HepG2 (cell line): ENCODE results near the gene TDRD9. TPM values are rescaled to one million over a fixed set of nuclear protein-coding genes. Genes with fewer than 3 reads are reported as not detected.

Experiments used
- ATAC-seq: fragments of 200-7000 bp; cut with Tn5 transposase; 3 replicates; pipeline ENCODE4 v1.9.1; 2020; ENCODE audit warnings: mild to moderate bottlenecking, moderate library complexity
- BruUV-seq: library from RNA; stranded (reverse); fragments of 400-500 nt; replicated peaks from 2 replicates; lab custom pipeline; 2021; lab: Mats Ljungman, UMichigan
- CTCF ChIA-PET: fragments of 300-600 bp; formaldehyde crosslinking; extraction: SDS; loops from one replicate; lab custom pipeline; 2021; ENCODE audit warnings: low total read pairs, inconsistent platforms, low intra/inter-chr PET ratio; lab: Yijun Ruan, JAX
- POLR2A ChIA-PET: fragments of 350-600 bp; sonication (Branson Sonifier 250); formaldehyde crosslinking; loops from one replicate; lab custom pipeline; 2020; ENCODE audit warnings: antibody characterized with exemption, inconsistent platforms; lab: Yijun Ruan, JAX
- DNase-seq: peaks from one replicate; pipeline ENCODE4 v3.0.0-alpha.2; 2015; ENCODE audit warnings: low spot score
- FAIRE-seq: peaks from 3 replicates; lab custom pipeline; 2011; peaks lifted over from hg19 to GRCh38; lab: Jason Lieb, UNC
- H2AFZ ChIP-seq: one replicate; pipeline ENCODE4 v1.6.1; 2011; ENCODE audit warnings: low read length, inconsistent platforms
- H3K27ac ChIP-seq: fragments of 300-600 bp; 3 replicates; pipeline ENCODE4 v1.8.0; 2011; ENCODE audit warnings: mixed run types, mild to moderate bottlenecking, mixed read lengths, low read length, inconsistent platforms; ENCODE audit not compliant: insufficient read depth; ENCODE audit errors: extremely low read length
- H3K27me3 ChIP-seq, 2 experiments: fragments of 200-600 bp in 1 of 2; 2 replicates in 1 of 2; 3 replicates in 1 of 2; pipeline versions ENCODE4 v1.6.0 to v1.8.0; 2011; ENCODE audit warnings: low read length in 2 of 2, mild to moderate bottlenecking in 2 of 2, moderate library complexity in 2 of 2, inconsistent platforms in 1 of 2; ENCODE audit not compliant: insufficient read depth in 2 of 2, control insufficient read depth in 1 of 2
- H3K36me3 ChIP-seq, 2 experiments: fragments of 200-600 bp in 1 of 2; replicated peaks in 1 of 2; 2 replicates in 1 of 2; 3 replicates in 1 of 2; pipeline versions ENCODE4 v1.5.1 to v1.8.0; 2011; ENCODE audit warnings: low read length in 2 of 2, inconsistent platforms in 1 of 2; ENCODE audit not compliant: insufficient read depth in 2 of 2, control insufficient read depth in 1 of 2
- H3K4me1 ChIP-seq: 2 replicates; pipeline ENCODE4 v1.5.1; 2012; ENCODE audit warnings: low read length, inconsistent platforms; ENCODE audit not compliant: insufficient read depth
- H3K4me2 ChIP-seq: 2 replicates; pipeline ENCODE4 v1.6.0; 2011; ENCODE audit warnings: low read depth, low read length, inconsistent platforms
- H3K4me3 ChIP-seq, 3 experiments: fragments of 200-600 bp in 1 of 3; sonication (generic), shearing (Covaris generic) in 1 of 3; replicated peaks in 1 of 3; 2 replicates each; pipeline ENCODE4 v1.5.1; 2011 to 2016; ENCODE audit warnings: low read length in 3 of 3, inconsistent platforms in 2 of 3, low read depth in 2 of 3, mild to moderate bottlenecking in 2 of 3, control low read depth in 1 of 3, mixed read lengths in 1 of 3; ENCODE audit not compliant: insufficient read depth in 1 of 3
- H3K79me2 ChIP-seq: one replicate; pipeline ENCODE4 v1.6.1; 2011; ENCODE audit warnings: low read length, inconsistent platforms; ENCODE audit not compliant: insufficient read depth
- H3K9ac ChIP-seq: 2 replicates; pipeline ENCODE4 v1.6.0; 2011; ENCODE audit warnings: mild to moderate bottlenecking, low read depth, low read length, inconsistent platforms; ENCODE audit not compliant: insufficient read depth
- H3K9me3 ChIP-seq: 2 replicates; pipeline ENCODE4 v1.5.1; 2012; ENCODE audit warnings: mild to moderate bottlenecking, low read length
- H4K20me1 ChIP-seq: 2 replicates; pipeline ENCODE4 v1.6.0; 2011; ENCODE audit warnings: inconsistent platforms, mild to moderate bottlenecking, low read length, moderate library complexity; ENCODE audit not compliant: insufficient read depth
- BCL6 ChIP-seq: IDR thresholded peaks from 2 replicates; pipeline ENCODE4 v1.6.1; 2016; ENCODE audit warnings: missing genetic modification reagents, missing compliant biosample characterization
- ESRRA ChIP-seq: sonication (generic); formaldehyde crosslinking; IDR thresholded peaks from 2 replicates; pipeline ENCODE4 v1.5.1; 2020; ENCODE audit warnings: mild to moderate bottlenecking, low read depth, missing genetic modification reagents
- HOXA9 ChIP-seq: sonication (generic); formaldehyde crosslinking; IDR thresholded peaks from 2 replicates; pipeline ENCODE4 v1.8.1; 2022; ENCODE audit warnings: missing genetic modification reagents, mild to moderate bottlenecking, moderate library complexity, borderline replicate concordance
- MAFF ChIP-seq: IDR thresholded peaks from 2 replicates; pipeline ENCODE4 v1.6.1; 2011; ENCODE audit warnings: low read depth, low read length, improper control_type of control experiment
- NFE2L1 ChIP-seq: sonication (generic); formaldehyde crosslinking; IDR thresholded peaks from 2 replicates; pipeline ENCODE4 v1.4.0; 2020; ENCODE audit warnings: missing genetic modification reagents, mild to moderate bottlenecking, borderline replicate concordance
- POLR2AphosphoS2 ChIP-seq: IDR thresholded peaks from 2 replicates; pipeline ENCODE4 v1.6.1; 2011; ENCODE audit warnings: low read depth, low read length, improper control_type of control experiment
- RBFOX2 ChIP-seq: fragments of 200-400 bp; formaldehyde crosslinking; IDR thresholded peaks from 2 replicates; pipeline ENCODE4 v1.6.1; 2017; ENCODE audit warnings: low read depth, mild to moderate bottlenecking, low read length
- SAFB2 ChIP-seq: sonication (generic); formaldehyde crosslinking; IDR thresholded peaks from 2 replicates; pipeline ENCODE4 v1.5.1; 2020; ENCODE audit warnings: missing genetic modification reagents, low read depth, mild to moderate bottlenecking, borderline replicate concordance
- SALL1 ChIP-seq: sonication (generic); formaldehyde crosslinking; IDR thresholded peaks from 2 replicates; pipeline ENCODE4 v1.8.0; 2022; ENCODE audit warnings: mild to moderate bottlenecking, missing genetic modification reagents
- ZBTB21 ChIP-seq: sonication (generic); formaldehyde crosslinking; IDR thresholded peaks from 2 replicates; pipeline ENCODE4 v1.4.0; 2020; ENCODE audit warnings: missing genetic modification reagents
- ZBTB46 ChIP-seq: sonication (generic); formaldehyde crosslinking; IDR thresholded peaks from 2 replicates; pipeline ENCODE4 v1.4.0; 2020; ENCODE audit warnings: mild to moderate bottlenecking, missing genetic modification reagents, borderline replicate concordance
- ZKSCAN5 ChIP-seq: sonication (generic); formaldehyde crosslinking; IDR thresholded peaks from 2 replicates; pipeline ENCODE4 v1.5.1; 2020; ENCODE audit warnings: mild to moderate bottlenecking, missing genetic modification reagents
- ZMAT3 ChIP-seq: sonication (generic); formaldehyde crosslinking; conservative IDR thresholded peaks from 2 replicates; pipeline ENCODE4 v1.7.0; 2021; ENCODE audit warnings: missing genetic modification reagents
- ZNF326 ChIP-seq: sonication (generic); formaldehyde crosslinking; IDR thresholded peaks from 2 replicates; pipeline ENCODE4 v1.4.0; 2020; ENCODE audit warnings: missing genetic modification reagents, borderline replicate concordance
- ZNF383 ChIP-seq: sonication (generic); formaldehyde crosslinking; IDR thresholded peaks from 2 replicates; pipeline ENCODE4 v1.4.0; 2020; ENCODE audit warnings: missing genetic modification reagents, mild to moderate bottlenecking, borderline replicate concordance
- ZNF577 ChIP-seq: sonication (generic); formaldehyde crosslinking; IDR thresholded peaks from 2 replicates; pipeline ENCODE4 v1.4.0; 2020; ENCODE audit warnings: mild to moderate bottlenecking, low read depth, missing genetic modification reagents, borderline replicate concordance
- WGBS: methylation state at CpG from one replicate; pipeline ENCODE4 v1.1.6; 2017; ENCODE audit warnings: low lambda C conversion rate; 5-methylcytosine and 5-hydroxymethylcytosine counted together
- in situ Hi-C: cut with HindIII; loops from 2 replicates; pipeline ENCODE4 v1.10.0; 2017; ENCODE audit warnings: low pct_unique_long_range_greater_than_20kb; ENCODE audit not compliant: extremely low pct_ligation_motif_present
- intact Hi-C: fragments of 100-400 bp; cut with micrococcal nuclease; formaldehyde crosslinking; loops from one replicate; pipeline ENCODE4 v1.10.0; 2022; ENCODE audit not compliant: unreplicated experiment
- polyA plus RNA-seq, 8 experiments: library from polyadenylated mRNA; depleted of rRNA in 3 of 8; stranded (reverse) in 7 of 8; unstranded in 1 of 8; fragments of >200 nt; fragmentation: Illumina TruSeq in 4 of 8; extraction: Trizol in 4 of 8; gene quantifications; 2 replicates each; pipeline versions ENCODE4 v1.2.1 to v1.2.3, GENCODE V29; 2011 to 2016; ENCODE audit warnings: low read depth in 4 of 8, missing spikeins in 1 of 8, mixed read lengths in 1 of 8; ENCODE audit not compliant: insufficient read depth in 1 of 8
- total RNA-seq, 5 experiments: library from RNA; depleted of rRNA; stranded (reverse); fragments of >200 nt; fragmentation: Illumina TruSeq; extraction: Trizol; gene quantifications; 2 replicates each; pipeline ENCODE4 v1.2.3, GENCODE V29; 2016; ENCODE audit warnings: low read depth in 1 of 5
- TF ChIP-seq, protein P1 (sequence below): sonication (generic); formaldehyde crosslinking; IDR thresholded peaks from 2 replicates; pipeline ENCODE4 v1.4.0; 2020; ENCODE audit warnings: low read depth, mild to moderate bottlenecking, missing genetic modification reagents
- TF ChIP-seq, protein P2 (sequence below): sonication (generic); formaldehyde crosslinking; IDR thresholded peaks from 2 replicates; pipeline ENCODE4 v1.5.0; 2020; ENCODE audit warnings: missing genetic modification reagents
- TF ChIP-seq, protein P3 (sequence below): sonication (generic); formaldehyde crosslinking; IDR thresholded peaks from 2 replicates; pipeline ENCODE4 v1.5.0; 2020; ENCODE audit warnings: mild to moderate bottlenecking, missing genetic modification reagents

TDRD9 gene
- total and polyA plus RNA-seq, 2 of the 13 experiments (the other 11 are each of a cell fraction or from before 2014, with no cell fraction given) = not detected

DNA sequence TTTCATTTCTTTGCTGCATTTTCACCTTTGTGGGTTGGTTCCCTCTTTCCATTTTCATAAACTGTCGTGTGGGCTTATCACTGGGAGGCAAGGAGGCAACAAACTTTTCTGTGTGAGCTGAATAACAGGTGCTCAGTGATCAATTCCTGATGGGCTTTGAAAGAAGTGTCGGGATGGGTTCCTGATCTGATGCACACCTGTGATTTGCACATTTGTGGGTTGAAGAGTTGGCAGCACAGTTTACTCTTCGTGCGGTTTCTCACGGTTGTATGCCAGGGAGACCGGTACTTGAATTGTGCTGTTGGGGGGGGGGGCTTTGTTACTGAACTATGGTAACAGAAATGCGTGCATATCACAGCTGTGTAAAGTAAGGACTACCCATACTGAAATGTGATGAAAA, 141.3 kb downstream of the TDRD9 start:
- FAIRE-seq = no peak

More for the DNA sequence above, 141.3 kb downstream of the TDRD9 start:
- peaks cover 2 to 31% of the 10 kb centered on the region in 2 experiments; a peak in 3 of 5 replicates for H3K27me3 ChIP-seq
- BruUV-seq = no TSS peak
- ChIA-PET CTCF (no interaction called here), POLR2A (no interaction called here)
- under 1% methylated on average over 7 of the region's 7 CpGs for WGBS
- in situ Hi-C loops (no loop called here), intact Hi-C loops (no loop called here)
- H3K4me1 ChIP-seq = no peaks in the 10 kb centered on the region
- no peaks in the 10 kb centered on the region for H3K79me2 ChIP-seq
- no peak for DNase-seq
- no peak overlapping the region for H3K4me3 ChIP-seq
- no peaks in the 10 kb centered on the region for H3K36me3 ChIP-seq
- no peak overlapping the region for H3K4me2 ChIP-seq
- no peak overlapping the region for H3K27ac ChIP-seq
- H2AFZ ChIP-seq = no peak overlapping the region
- peaks cover 17% of the 10 kb centered on the region; the same call in 1 of the 2 replicates for H3K9me3 ChIP-seq
- no peaks in the 10 kb centered on the region for H4K20me1 ChIP-seq
- no peak overlapping the region for H3K9ac ChIP-seq
- no peak for TF ChIP-seq ZBTB46
- no peak for TF ChIP-seq HOXA9 (CRISPR knock-in tag)
- no peak for TF ChIP-seq ZMAT3 (CRISPR knock-in tag)
- TF ChIP-seq MAFF = no peak
- no peak for TF ChIP-seq ZNF577 (CRISPR knock-in tag)
- no peak for TF ChIP-seq SALL1 (CRISPR knock-in tag)
- TF ChIP-seq ZKSCAN5 (CRISPR knock-in tag) = no peak
- TF ChIP-seq ESRRA = no peak
- no peak for TF ChIP-seq BCL6 (CRISPR knock-in tag)
- no peak for TF ChIP-seq ZNF383 (CRISPR knock-in tag)
- no peak for TF ChIP-seq SAFB2
- TF ChIP-seq ZNF326 (CRISPR knock-in tag) = no peak
- no peak for TF ChIP-seq RBFOX2
- TF ChIP-seq ZBTB21 (CRISPR knock-in tag) = no peak
- TF ChIP-seq POLR2AphosphoS2 = no peak
- TF ChIP-seq, protein P1, sequence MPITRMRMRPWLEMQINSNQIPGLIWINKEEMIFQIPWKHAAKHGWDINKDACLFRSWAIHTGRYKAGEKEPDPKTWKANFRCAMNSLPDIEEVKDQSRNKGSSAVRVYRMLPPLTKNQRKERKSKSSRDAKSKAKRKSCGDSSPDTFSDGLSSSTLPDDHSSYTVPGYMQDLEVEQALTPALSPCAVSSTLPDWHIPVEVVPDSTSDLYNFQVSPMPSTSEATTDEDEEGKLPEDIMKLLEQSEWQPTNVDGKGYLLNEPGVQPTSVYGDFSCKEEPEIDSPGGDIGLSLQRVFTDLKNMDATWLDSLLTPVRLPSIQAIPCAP (CRISPR knock-in tag) = no peak
- TF ChIP-seq NFE2L1 (CRISPR knock-in tag) = no peak
- TF ChIP-seq, protein P2, sequence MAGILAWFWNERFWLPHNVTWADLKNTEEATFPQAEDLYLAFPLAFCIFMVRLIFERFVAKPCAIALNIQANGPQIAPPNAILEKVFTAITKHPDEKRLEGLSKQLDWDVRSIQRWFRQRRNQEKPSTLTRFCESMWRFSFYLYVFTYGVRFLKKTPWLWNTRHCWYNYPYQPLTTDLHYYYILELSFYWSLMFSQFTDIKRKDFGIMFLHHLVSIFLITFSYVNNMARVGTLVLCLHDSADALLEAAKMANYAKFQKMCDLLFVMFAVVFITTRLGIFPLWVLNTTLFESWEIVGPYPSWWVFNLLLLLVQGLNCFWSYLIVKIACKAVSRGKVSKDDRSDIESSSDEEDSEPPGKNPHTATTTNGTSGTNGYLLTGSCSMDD (CRISPR knock-in tag) = no peak
- TF ChIP-seq, protein P3, sequence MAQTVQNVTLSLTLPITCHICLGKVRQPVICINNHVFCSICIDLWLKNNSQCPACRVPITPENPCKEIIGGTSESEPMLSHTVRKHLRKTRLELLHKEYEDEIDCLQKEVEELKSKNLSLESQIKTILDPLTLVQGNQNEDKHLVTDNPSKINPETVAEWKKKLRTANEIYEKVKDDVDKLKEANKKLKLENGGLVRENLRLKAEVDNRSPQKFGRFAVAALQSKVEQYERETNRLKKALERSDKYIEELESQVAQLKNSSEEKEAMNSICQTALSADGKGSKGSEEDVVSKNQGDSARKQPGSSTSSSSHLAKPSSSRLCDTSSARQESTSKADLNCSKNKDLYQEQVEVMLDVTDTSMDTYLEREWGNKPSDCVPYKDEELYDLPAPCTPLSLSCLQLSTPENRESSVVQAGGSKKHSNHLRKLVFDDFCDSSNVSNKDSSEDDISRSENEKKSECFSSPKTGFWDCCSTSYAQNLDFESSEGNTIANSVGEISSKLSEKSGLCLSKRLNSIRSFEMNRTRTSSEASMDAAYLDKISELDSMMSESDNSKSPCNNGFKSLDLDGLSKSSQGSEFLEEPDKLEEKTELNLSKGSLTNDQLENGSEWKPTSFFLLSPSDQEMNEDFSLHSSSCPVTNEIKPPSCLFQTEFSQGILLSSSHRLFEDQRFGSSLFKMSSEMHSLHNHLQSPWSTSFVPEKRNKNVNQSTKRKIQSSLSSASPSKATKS (CRISPR knock-in tag) = no peak
- no peak for ATAC-seq
